Stimulated activated CD8-positive, alpha-beta memory T cell treated with anti-CD3 and anti-CD28 coated beads, Interleukin-12 subunit alpha, Interleukin-12 subunit beta, amount 100 ng/mL, for 24 hours (primary cell): ENCODE measurements around the gene ZNF74.

Experiments used
- DNase-seq: peaks from one replicate; pipeline ENCODE4 v3.0.0-alpha.2; 2020; ENCODE audit errors: extremely low read depth

The ZNF74 gene

DNA sequence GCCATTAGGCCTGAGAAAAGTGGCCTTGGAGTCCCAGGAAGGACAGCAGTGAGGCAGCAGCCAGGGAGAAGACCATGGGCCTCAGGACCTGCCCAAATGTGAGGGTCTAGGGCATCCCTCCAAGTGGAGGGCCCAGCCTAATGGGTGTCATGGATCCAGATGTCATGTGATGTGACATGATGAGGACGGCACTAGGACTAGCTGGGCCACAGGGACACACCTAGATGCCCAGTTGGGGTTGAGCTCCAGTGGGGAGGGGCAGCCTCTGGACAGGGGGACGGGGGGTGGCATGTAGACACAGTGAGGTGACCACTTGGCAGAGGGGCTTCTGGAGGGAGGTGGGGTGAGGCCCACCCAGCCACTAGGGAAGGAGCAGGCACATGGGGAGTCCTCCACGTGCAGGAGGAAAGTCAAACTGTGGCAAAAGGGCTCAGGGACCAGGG lies 38.3 kb downstream of the ZNF74 start:
- DNase-seq = no peak

DNA sequence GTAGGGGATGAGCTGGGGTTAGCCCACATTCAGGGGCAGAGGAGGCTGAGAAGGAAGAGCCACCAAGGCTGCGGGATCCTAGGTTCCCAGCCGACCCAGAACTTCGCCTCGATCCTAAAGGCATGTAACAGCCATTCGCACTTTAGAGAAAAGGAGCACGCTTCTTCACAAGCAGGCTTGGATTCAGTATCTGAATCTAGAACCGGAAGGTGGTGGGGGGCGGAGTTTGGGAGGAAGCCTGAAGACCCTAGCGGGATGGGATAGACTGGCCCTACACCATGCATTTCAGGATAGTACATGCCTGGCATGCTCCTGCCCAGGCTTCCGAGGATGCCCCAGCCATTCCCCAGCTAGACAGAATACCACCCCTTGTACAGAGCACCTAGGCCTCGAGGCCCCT lies 39.2 kb downstream of the ZNF74 start:
- no peak for DNase-seq

DNA sequence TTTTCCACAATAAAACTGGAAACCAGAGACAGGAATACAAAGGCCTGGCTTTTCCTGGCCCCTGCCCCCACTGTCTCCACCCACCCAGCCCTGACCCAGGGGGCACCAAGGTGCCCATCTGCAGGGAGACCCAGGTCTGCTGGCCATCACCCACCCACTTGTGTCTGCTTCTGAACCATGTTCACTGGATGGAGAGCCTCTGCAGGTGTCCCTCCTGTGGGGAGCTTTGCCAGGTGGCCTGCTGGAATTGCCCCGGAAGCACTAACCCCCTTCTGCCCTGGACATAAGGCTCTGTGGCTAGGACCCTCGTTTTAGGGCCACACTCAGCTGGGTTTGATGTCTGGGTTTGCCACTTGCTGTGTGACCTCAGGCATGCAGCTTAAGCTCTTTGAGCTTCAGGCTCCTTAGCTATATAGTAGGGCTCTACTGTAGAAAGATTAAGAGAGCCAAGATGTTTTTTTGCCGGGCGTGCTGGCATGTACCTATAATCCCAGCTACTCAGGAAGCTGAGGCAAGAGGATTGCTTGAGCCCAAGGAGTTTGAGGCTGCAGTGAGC lies 39.8 kb downstream of the ZNF74 start:
- no peak for DNase-seq

DNA sequence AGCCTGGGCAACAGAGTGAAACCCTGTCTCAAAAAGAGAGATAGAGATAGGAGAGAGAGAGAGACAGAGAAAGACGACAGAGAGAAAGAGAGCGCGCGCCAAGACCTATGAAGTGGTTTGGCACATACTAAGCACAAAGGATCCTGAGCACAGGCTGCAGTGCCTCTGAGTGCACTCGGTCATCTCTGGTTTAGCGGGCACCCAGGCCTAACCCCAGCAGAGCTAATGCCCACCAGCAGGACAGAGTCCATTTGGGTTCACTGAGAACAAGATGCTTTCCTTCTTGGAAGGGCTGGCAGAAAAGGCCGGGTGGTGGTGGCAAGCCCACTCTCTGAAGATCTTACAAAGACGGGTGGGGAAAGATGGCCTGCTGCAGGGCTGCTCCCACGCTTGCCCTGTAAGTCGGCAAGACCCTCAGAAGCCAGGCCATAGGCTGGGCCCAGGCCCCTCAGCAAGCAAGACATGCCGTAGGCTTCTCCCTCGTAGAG lies 40.4 kb downstream of the ZNF74 start:
- no peak for DNase-seq

DNA sequence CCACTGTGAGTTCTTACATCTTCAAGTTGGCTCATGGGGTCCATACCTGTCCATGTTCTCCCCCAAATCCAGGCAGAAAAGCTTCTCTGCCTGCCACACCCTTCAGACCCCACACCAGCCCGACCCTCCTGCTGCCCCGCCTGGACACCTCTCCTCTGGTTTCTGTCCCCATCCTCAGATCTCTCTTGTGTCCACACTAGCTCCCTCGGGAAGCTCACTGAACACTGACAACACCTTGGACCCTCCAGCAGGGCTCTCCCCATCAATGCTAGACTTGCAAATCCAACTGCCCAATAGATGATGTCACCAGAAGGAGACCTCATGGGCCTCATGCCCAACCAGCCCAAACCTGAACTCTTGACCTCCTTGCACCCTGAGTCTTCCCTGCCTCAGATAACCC lies 40.8 kb downstream of the ZNF74 start:
- DNase-seq = no peak

DNA sequence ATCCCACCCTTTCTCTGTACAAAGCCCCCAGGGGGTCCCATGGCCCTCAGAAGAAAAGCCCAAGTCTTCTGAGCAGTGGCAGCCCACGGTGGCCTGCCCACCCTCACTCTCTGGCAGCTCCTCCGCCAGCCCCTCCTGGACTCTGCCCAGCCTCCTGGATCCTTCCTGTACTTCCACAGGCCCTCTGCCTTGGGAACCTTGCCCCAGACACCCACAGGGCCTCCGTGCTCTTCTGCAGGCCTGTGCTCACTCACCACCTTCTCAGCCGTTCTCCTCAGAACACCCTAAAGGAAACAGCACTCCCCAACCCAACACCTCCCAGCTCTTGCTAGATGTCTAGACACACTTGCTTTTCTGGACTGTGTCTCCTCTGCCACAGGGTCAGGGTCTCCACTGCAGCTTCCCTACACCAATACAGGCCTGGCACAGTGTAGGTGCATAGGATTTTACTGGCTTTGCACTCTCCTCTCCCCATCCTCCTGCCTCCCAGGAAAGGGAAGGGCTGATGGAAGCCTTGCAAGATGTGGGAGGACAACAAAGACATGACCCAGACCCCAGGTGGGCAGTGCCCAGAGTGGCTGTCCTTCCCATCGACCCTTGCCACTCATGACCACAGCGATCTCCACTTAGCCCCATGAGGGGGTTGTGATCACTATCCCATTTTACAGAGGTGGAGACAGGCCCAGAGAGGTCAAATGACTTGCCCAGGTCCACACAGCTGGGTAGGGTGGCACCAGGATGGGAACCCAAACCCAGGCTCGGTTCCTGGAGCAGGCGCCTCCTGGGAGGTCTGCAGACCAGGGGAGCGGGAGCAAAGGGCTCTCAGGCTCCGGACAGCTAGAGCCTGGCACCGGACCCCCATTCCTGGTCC lies 41.7 kb downstream of the ZNF74 start:
- no peak for DNase-seq

DNA sequence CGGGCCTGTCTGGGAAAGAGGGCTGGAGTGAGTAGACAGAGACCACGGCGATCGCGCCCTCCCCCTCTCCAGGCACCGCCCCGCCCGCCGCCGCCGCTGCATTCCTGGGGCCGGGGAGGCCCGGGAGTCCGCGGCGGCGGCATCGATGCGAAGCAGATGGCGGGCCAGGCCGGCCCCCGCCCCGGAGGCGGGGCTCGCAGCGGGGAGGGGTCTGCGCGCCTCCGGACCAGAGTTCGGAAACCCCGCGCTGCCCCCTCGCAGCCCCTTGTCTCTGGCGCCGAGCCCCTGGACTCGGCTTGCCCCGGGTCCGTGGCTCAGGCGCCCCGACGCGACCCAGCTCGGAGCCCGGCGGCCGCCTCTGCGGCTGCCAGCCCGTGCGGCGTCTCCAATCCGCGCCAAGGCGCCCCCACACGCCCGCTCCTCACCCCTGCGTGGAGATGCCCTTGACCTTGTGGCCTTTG lies 42.4 kb downstream of the ZNF74 start:
- DNase-seq = no peak

DNA sequence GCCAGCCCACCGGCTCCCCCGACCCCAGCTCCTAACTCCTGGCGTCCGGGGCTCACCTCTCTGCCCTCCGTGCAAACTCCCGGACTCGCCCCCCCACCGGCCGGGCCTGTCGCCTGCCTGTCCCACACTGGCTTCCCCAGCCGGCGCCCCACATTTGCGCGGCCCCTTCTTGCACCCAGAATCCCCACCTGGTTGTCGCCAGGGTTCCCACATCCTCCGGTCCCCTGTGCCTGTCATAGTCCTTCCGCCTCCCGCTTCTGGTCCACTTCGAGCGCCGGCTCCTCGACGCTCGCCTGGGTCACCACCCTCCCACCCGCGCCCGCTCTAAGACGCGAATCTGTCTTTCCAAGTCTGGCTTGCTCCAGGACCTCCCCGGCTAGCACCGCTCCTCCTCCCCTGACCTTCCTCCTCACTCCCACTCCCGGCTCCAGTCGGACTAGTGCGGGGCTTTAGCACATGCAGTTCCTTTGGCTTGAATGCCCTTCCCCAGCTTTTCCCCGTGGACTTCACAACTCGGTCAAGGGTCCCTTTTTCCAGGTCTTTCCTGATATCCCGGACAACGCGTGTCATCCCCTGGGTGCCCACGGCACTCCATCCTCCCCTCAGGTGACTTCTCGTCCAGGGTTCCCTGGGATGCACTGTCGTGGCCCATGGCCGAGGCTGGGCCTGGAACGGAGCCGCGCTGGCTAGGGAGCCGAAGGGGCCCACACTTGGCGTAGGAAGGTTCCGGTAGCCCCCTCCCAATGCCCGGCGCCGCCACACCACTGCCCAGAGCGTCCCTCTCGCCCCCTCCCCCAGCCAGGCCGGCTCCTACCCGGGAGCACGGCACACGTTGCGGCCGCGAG lies 43.0 kb downstream of the ZNF74 start:
- DNase-seq = no peak

DNA sequence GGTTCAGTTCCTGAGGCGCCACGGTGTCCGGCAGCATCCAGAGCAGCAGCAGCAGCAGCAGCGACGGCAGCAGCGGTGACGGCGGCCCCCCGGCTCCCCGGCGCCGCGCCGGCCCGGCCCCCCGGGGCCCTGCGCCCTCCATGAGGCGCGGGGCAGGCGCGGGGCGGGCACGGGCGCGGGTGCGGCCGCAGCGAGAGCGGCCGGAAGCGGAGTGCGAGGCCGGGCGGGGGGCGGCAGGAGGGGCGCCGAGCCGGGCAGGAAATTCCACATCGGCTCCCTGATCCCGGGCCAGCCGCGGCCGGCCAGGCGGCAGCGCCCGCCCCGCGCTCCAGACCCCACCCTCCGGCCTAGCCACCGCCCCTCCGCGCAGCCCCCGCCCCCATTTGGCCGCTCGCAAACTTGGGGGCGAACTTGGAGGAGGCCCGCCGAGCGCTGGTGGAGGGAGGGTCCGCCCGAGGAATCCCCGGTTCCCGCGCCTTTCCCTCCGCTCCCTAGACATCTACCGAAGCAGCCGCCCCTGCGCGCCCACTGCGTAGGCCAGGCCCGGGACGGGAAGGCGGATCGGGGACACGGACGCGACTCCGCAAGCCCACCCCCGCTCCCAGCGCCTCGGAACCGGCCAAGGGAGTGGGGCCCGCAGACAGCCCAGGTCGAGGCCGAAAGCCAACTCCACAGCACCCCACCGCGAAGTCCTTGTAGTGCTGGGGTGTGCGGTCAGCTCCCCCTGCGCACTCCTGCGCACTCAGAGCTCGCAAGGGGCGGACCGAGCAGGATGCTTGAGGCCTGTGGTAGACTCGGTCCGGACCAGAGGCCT lies 43.9 kb downstream of the ZNF74 start, which contains the start of gene SCARF2:
Gene SCARF2 (minus strand): TSS at position 213 of the 814 bp plus-strand sequence. CDS start 71 bp downstream, at position 142.
- DNase-seq = no peak

DNA sequence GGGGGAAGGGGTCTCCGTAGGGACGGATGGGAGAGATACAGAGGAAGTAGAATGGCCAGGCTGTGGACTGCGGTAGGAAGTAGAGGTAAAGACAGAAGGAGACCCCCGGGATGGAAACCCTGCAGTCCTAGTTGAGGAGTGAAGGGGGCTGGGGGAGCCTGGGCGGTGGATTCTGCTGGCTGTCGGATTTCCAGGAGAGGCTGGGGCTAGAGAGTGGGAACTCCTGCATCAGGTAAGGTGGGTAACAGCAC lies 44.4 kb downstream of the ZNF74 start:
- no peak for DNase-seq

DNA sequence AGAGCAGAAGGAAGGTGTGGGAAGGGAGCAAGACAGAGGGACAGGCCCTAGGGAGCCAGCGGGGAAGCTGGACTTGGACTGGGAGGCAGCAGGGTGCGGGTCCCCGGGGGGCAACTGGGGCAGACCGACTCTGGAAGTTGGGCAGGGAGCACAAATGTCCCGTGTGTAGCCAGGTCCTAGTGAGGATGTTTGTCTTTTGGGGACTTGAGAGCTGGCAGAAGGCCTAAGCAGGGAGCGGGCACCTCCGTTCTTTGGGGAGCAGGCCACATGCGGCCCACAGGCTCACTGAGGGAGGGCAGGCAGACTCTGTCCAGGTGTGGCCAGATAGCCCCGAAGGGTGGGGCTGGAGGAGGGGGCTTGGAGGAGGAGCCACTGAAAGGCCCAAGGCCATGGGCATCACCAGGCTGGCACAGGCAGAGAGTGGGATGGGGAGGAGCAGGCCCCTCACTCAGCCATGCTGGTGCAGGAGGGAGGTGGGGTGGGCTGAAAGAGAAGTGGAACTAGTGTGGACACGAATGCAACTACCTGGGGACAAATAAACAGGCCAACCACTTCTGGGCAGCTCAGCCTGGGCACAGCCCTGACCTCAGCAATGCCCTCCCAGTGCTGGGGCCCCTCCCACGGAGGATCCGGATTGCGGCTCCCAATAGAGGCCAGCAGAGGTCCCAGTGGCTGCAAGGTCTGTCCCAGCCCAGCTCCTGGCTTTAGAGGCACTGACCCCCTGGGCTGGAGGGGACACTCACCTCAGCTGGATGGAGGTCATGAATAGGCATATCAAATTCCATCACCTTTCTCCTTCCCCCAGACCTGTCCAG lies 44.9 kb downstream of the ZNF74 start:
- no peak for DNase-seq

DNA sequence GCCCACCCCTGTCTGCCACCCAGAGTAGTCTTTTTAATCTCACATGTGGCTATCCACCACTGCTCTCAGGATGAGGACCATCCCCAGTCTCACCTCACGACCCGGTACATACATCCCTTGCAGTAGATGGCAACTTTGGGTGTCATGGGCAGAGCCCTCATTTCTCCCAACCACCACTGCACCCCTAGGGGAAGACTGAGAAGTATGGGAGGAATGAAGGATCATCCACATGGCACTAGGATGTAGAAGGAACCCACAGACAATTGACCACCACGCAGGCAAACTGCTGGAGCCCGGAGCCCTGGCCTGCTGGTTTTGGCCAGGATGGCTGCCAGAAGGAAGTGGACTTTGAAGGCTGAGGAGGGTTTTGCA lies 45.6 kb downstream of the ZNF74 start:
- no peak for DNase-seq

DNA sequence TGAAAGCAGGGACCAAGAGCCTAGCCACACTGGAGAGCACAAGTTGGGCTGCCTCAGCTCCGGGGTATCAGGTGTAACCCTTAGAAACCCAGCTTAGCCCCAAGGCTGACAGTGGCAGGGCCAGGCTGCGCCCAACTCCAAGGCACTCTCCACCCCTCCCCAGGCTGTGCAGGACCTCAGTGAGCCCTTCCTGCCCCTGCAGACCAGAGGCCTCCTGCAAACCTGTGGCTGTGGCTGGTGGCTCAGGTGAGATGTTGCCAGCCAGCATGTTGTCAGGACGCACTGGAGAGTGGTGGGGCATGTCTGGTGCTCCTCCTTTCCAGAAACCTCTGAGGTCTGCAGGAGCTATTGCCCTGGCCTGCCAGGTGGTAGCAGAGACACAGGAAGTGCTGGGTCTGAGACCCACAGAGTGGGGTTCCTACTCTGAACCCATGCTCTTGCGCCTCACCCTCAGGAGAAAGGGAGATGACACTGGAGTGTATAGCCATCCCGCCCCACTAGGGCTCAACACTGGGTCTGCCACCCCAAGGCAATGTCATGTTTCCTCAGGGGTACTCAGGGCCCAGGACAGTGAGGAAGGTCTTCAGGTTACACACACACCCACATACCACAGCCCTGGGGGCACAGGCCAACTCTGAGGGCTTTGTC lies 46.1 kb downstream of the ZNF74 start:
- no peak for DNase-seq

DNA sequence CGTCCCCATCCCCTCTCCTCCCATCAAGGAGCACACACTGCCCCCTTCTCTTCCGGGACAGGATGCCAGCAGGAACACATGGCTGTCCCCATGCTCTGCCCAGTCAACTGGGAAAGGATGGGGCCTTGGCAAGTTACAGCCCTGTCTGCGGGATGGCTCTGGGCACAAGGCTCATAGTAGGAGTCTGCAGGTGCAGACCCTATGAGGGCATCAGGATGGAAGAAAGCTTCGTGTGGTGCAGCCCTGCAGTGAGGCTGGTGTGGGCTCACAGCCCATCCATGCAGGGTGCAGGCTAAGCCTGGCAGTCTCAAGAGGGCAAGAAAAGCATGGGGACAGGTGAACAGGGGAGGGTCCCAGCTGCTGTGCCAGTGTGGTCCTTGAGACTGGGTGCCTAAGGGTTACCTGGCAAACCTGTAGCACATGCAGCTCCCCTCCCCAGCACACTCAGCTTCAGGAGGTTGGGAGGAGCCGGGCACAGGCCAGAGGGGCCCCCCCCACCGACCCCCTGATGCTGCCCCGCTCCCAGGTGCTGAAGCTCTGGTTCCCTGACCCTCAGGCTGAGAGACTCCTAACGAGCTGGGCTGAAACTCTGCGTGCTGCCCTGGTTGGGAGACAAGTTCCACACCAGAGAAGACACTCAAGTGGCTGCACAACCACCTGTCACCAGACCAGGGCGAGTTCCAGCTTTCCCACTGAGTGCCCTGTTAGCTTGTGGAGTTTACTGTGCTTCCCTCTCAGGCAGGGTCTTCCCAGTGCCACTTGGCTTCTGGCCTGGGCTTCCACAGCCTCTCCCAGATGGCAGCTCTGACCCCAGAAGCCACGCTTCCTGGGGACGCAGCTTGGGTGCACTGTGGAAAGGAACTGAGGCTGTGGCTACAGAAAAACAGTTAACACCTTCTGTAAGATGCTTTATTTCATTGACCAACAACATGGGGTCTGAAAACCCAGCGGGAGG lies 47.0 kb downstream of the ZNF74 start:
- DNase-seq = no peak

DNA sequence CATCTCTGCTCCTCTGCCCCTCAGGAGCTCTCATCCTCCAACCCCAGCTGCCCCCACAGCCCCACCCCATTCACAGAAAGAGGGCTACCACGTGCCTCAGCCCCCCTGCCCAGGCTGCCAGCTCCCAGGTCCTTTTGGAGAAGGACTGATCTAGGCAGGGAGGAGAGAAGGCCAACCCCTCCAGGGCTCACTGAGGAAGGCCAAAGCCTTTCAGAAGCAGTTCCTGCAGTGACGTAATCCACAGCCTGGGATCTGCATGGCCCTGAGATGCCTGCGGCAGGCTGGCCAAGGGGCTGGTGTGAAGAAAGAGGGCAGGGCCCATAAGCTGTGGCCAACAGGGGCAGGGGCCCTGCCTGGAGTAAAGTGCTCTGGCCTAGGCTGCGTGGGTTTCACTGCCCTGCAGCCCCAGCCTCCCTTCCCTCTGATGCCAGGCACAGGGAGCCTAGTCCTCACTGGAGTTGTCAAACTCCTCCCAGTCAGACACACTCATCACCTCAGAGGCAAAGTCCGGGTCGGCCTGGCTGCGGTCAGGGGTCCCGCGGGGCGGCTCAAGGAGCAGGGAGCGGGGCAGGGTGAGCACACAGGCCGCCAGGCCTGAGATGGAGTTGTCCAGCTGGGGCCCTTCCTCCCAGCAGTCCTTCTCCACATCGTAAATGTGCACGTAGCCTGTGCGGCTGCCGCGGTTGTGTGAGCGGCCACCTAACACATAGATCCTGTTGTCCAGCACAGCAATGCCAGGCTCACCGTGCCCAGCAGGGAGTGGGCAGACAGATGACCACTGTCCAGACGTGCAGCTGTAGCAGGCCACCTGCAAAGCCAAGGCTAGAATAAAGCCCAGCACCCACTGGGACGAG lies 47.9 kb downstream of the ZNF74 start:
- no peak for DNase-seq

DNA sequence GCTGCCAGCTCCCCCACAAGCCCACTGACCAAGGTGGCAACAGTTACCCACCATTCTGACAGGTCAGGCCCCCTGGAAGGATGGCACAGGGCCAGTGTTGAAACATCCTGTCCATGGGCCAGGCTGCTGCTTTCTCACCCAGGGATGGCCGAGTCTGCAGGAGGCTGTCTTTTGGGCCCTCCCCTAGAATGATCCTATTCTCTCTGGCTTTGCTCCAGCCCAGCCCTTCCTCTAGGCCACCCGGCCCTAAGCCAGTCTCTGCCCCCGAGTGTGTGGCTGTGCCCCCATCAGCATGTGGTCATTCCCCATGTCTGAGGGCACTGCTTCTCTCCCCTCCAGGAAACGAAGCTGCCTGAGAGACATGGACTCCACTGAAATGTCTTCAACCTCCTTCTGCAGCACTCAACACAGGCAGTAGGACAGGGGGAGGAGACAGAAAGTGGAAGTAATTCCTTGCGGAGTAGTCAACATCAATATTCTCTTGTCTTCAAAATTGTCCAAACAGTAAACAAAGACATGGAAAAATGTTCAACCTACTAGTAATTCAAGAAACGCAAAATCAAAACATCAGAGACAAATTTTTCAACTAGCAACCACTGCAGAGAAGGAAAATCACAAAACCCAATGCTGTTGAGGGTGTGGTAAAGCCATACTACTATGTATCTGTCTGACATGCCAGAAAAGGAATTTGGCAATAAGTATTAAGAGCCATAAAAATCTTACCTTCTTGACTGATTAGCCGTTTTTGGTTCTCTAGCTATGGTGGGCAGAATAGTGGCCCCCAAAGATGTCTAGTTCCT lies 48.7 kb downstream of the ZNF74 start:
- no peak for DNase-seq

DNA sequence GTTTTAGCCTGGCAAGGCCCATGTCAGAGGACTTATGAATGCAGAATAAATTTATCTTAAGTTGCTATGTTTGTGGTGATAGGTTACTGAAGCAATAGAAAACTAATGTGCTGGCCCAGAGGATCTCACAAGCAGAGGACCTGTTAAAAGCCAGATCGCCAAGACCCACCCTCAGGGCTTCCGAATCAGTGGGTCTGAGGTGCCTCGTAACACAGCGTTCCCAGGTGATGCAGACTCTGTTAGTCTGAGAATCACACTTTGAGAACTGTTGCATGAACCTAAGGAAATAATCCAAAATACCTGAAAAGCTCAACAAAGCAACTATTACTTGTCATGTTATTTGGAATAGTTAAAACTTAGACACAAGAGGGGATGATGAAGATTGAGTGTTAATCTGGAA lies 50.4 kb downstream of the ZNF74 start:
- no peak for DNase-seq
